GM12875 (cell line): ENCODE results near the gene MOBP.

ENCODE experiments used
- H3K4me3 ChIP-seq: one replicate; pipeline ENCODE4 v1.5.1; 2011; ENCODE audit warnings: low read depth, low read length, control low read depth
- TF ChIP-seq, protein P1 (sequence below): IDR thresholded peaks from 2 replicates; pipeline ENCODE4 v1.5.1; 2011; ENCODE audit warnings: low read depth, mild to moderate bottlenecking, control low read depth, inconsistent platforms, low read length, moderate library complexity, borderline replicate concordance; ENCODE audit not compliant: insufficient read depth

Gene MOBP

DNA sequence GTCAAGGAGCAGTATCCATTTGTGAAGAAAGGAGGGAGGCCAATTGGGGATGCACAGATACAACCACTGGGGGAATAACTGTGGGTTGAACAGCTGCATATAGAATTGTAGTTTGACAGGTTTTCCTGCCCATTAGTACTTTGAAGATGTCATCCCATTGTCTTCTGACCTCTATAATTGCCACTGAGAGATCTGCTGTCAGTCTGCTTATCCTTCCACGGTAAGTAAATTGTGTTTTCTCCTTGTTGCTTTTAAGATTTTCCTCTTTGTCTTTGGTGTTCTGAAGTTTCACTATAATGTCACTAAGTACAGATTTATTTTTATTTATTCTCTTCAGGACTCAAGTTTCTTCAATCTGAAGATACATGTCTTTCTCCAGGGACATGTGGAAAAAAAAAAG, 56.6 kb downstream of the MOBP start:
- no peak overlapping the region for H3K4me3 ChIP-seq
- TF ChIP-seq, protein P1, sequence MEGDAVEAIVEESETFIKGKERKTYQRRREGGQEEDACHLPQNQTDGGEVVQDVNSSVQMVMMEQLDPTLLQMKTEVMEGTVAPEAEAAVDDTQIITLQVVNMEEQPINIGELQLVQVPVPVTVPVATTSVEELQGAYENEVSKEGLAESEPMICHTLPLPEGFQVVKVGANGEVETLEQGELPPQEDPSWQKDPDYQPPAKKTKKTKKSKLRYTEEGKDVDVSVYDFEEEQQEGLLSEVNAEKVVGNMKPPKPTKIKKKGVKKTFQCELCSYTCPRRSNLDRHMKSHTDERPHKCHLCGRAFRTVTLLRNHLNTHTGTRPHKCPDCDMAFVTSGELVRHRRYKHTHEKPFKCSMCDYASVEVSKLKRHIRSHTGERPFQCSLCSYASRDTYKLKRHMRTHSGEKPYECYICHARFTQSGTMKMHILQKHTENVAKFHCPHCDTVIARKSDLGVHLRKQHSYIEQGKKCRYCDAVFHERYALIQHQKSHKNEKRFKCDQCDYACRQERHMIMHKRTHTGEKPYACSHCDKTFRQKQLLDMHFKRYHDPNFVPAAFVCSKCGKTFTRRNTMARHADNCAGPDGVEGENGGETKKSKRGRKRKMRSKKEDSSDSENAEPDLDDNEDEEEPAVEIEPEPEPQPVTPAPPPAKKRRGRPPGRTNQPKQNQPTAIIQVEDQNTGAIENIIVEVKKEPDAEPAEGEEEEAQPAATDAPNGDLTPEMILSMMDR, result no peak

GRCh38 chr3:39528844-39529243, 61.4 kb downstream of the MOBP start:
- H3K4me3 ChIP-seq, result no peak overlapping the region
- TF ChIP-seq, protein P1, result no peak

DNA sequence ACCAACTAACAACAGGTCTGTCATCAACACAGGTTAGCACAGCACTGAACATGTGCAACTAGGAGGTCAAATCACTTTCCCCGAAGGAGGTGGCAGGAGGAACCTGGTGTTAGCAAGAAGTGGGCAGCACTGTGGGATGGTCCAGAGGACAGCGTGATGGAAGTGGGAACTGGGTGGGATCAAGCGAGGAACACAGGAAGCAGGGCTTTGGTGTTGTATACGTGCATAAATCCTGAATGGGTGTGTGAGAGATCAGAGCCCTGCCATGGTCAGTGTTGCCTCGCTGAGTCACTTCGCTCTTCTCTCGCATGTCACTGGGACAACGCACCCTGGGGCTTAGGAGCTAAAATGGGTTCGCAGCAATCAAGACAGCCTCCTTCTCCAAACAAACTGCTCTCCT, 62.1 kb downstream of the MOBP start:
- TF ChIP-seq, protein P1, result no peak
- H3K4me3 ChIP-seq, result no peak overlapping the region

GRCh38 chr3:39531066-39531465, 63.6 kb downstream of the MOBP start:
- TF ChIP-seq, protein P1, result no peak
- no peak overlapping the region for H3K4me3 ChIP-seq

- TF ChIP-seq, protein P1, result no peak
- H3K4me3 ChIP-seq, result no peak overlapping the region
Observed at GRCh38 chr3:39531665-39532064, 64.2 kb downstream of the MOBP start.

GRCh38 chr3:39532777-39533176, 65.3 kb downstream of the MOBP start:
- TF ChIP-seq, protein P1, result no peak
- H3K4me3 ChIP-seq, result no peak overlapping the region

DNA sequence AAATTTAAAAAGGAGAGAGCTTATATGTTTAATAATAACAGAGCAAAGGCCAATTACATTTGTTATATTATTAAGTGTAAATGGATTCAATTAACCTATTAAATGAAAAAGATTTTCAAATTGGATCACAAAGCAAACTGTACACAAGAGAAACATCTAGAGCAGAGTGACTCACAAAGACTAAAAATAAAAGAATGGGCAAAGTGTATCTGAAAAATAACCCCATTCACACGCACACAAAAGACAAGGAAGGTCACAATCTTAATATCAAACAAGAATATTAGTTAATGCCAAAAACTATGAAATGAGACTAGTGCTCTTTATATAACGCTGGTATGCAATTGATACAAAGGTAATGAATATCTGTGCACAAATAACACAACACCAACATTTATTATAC, 65.7 kb downstream of the MOBP start:
- no peak overlapping the region for H3K4me3 ChIP-seq
- TF ChIP-seq, protein P1, result no peak
